Upper lobe of left lung (tissue), 4 donors: ENCODE measurements around the gene SYTL2.

Experiments
- CTCF ChIP-seq, 6 experiments: fragments of 450-650 bp in 4 of 6; fragments of 200-600 bp in 2 of 6; sonication (generic) in 2 of 6; IDR thresholded peaks; one replicate each; pipeline ENCODE4 v1.5.1; 2016 to 2019; ENCODE audit warnings: antibody characterized with exemption in 6 of 6
- EP300 ChIP-seq, 4 donors: sonication (generic); formaldehyde crosslinking; IDR thresholded peaks; one replicate each; pipeline ENCODE4 v1.5.1; 2017; ENCODE audit warnings: antibody characterized with exemption in 4 of 4, control low read depth in 2 of 4
- POLR2A ChIP-seq, 4 donors: fragments of 450-650 bp; IDR thresholded peaks; one replicate each; pipeline ENCODE4 v1.5.1; 2016 to 2017; ENCODE audit warnings: antibody characterized with exemption in 4 of 4, mild to moderate bottlenecking in 2 of 4
- POLR2AphosphoS5 ChIP-seq, 2 donors: sonication (generic); formaldehyde crosslinking; IDR thresholded peaks; one replicate each; pipeline ENCODE4 v1.5.1; 2017; ENCODE audit warnings: antibody characterized with exemption in 2 of 2

- TF ChIP-seq EP300 (IDR thresholded peaks at IDR 0.05) = no peak
- no peak for TF ChIP-seq POLR2A (IDR thresholded peaks at IDR 0.05)
- no peak for TF ChIP-seq CTCF (IDR thresholded peaks at IDR 0.05)
- TF ChIP-seq POLR2AphosphoS5 (IDR thresholded peaks at IDR 0.05) = no peak
Observed at GRCh38 chr11:85847436-85847835, 36.5 kb upstream of the SYTL2 start.
